NCI-H2196 (cell line): ENCODE measurements around the gene TPM1.
"Not testable (repeated sequence)": the region's sequence is repeated elsewhere in the genome, so short reads cannot be mapped to it uniquely, and the experiment has no call there.

ENCODE experiments used
- DNase-seq: peaks from one replicate; lab custom pipeline; 2025; ENCODE audit not compliant: unreplicated experiment; lab: John Stamatoyannopoulos, UW

The TPM1 gene

GRCh38 chr15:63090887-63091286 lies 48.3 kb downstream of the TPM1 start:
- no peak for DNase-seq

GRCh38 chr15:63091679-63092446 lies 49.3 kb downstream of the TPM1 start:
- DNase-seq: no peak

GRCh38 chr15:63093486-63094205 lies 51.1 kb downstream of the TPM1 start:
- DNase-seq: peak; percentile 59

DNA sequence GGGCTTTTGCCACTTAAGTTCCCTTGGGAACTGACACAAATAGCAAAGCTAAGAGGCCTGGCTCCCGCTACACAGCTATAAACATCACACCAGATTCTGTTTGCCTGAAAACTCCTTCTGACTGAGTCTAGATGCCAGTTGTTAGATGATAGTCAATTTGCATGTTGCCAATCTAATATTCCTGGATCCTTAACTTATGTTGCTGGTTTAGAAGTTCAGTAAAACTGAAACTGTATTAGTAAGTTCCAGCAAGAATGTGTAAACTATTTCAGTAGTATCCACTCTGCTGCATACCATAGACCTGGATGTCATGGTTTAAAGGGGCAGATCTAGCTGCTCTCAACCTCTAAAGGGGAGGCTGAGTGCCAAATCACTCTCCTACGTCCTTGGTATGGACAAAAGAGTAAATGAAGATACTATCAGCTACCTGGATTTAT lies 52.0 kb downstream of the TPM1 start:
- DNase-seq: no peak

GRCh38 chr15:63096178-63096577 lies 53.6 kb downstream of the TPM1 start:
- DNase-seq: no peak

GRCh38 chr15:63098901-63099300 lies 56.4 kb downstream of the TPM1 start:
- DNase-seq: not testable (repeated sequence)

DNA sequence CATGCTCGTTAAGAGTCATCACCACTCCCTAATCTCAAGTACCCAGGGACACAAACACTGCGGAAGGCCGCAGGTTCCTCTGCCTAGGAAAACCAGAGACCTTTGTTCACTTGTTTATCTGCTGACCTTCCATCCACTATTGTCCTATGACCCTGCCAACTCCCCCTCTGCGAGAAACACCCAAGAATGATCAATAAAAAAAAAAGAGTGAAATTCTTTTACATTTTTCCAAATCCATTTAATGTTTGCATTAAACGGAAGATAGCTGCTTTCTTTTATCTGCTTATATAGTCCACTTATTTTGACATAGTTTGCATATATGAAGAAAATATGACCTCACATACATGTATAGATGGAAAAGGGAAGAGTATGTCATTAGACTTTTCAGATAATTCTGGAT lies 57.0 kb downstream of the TPM1 start:
- DNase-seq: not testable (repeated sequence)

DNA sequence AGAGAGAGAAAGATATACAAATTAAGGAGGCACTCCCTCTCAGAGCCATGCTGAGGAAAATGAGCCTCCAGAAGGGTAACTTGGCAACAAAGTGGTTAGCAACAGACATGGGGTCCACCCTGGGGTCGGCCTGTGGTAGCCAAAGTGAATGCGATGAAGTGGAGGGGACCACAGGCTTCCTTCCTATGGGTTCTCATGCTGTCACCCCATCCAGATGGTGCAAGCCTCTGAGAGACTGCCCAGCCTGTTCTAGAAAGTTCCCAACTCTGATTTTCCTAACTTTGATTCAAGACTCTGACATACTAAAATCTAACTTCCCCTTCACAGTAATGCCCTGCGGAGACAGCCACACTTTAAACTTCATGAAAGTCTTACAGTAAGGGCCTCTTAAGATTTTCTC lies 60.9 kb downstream of the TPM1 start:
- DNase-seq: no peak

DNA sequence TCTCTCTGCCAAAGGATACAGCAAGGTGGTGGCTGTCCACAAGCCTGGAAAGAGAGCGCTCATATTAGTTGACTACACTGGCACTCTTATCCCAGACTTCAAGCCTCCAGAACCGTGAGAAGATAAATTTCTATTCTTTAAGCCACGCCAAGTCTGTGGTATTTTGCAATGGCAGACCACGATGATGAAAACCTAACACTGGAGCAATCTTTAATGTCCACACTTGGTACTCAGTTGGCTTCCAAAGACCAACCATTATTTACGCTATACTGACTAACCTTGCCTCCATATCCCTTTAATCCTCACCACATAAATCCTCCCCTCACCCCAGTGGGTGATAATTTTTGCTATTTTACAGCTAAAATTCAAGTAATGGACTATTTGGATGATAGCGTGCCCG lies 62.2 kb downstream of the TPM1 start:
- no peak for DNase-seq

- DNase-seq: not testable (repeated sequence)
These were observed 62.8 kb downstream of the TPM1 start for GRCh38 chr15:63105354-63105753.

DNA sequence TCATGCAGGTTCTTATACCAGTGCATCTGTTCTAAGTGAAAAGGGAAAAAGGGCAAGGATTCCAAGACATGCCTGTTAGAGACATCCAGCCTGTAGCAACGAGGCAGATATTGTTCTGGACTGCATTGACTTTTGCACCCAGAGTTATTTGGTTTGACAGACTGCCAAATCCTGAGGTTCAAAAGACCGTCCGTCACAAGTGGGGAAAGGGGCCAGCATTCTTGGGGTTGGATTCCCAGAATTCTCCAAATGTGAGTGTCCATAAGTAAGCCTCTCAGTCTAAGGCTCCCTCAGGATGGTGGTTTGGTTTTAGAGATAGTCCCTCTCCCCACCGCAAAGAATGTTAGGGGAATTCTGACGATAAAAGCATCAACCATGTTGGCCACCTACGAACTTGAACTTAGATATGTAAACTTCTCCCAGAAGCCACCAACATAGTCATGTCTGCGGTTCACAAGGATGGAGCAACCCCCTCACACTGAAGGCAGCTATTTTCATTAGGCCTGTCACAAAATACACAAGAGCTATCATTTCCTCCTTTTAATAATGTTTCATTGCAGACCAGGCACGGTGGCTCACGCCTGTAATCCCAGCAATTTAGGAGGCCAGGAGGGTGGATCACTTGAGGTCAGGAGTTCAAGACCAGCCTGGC lies 65.5 kb downstream of the TPM1 start:
- peak; percentile 4 for DNase-seq

- DNase-seq: no peak
These were observed 67.0 kb downstream of the TPM1 start for GRCh38 chr15:63109498-63109897.

DNA sequence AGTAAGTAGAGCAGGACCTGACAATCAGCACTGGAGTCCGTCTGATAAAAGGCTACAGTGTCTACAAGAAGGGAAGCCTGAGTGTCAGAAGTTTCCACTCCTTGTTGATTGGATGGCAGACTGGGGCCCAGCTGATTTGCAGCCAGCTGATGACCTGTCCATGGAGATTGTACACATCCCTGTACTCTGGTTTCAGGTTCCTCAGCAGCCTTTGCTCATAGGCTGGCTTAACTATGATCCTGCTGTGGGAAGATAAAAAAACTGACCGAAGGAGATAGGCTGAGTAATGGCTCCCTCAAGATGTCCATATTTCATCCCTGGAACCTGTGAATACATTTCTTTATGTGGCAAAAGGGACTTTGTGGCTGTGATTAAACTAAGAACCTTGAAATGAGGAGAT lies 67.4 kb downstream of the TPM1 start:
- no peak for DNase-seq

GRCh38 chr15:63110428-63111026 lies 68.0 kb downstream of the TPM1 start:
- no peak for DNase-seq

- DNase-seq: no peak
These were observed 68.9 kb downstream of the TPM1 start for GRCh38 chr15:63111481-63111880.

DNA sequence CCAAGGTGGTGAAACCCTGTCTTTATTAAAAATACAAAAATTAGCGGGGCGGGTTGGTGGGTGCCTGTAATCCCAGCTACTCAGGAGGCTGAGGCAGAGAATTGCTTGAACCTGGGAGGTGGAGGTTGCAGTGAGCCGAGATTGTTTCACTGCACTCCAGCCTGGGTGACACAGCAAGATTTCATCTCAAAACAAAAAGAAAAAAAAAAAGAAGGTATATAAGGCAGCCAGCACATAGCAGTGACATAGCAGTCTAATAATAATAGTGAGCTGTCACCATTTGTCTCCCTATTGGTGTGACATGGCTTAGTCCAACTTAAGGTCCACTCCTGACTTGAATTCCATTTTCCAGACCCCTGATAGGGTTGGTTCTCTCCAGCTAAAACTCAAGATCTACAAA lies 70.3 kb downstream of the TPM1 start:
- DNase-seq: no peak

DNA sequence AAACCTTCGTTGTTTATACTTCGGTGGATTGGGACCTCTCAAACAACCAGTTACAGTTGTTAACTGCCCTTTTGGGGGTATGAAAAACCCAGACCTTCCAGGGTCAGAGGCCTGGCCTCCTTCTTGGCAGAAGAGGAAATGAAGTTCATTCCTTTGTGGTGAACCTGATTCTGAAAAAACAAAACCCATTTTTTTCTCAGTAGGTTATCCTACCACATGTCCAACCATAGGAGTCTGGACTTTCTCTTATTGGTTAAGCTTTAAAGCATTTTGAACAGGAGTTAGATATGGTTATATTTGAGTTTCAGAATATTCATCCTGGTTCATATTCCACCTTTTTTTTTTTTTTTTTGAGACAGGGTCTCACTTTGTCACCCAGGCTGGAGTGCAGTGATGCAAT lies 71.9 kb downstream of the TPM1 start:
- no peak for DNase-seq
